Hepatocyte (in vitro differentiated cells): ENCODE data around the gene MROH2B. TPM values are rescaled to one million over a fixed set of nuclear protein-coding genes. Genes with fewer than 3 reads are reported as not detected.

Source experiments
- DNase-seq: peaks from one replicate; pipeline ENCODE4 v3.0.0-alpha.2; 2016; ENCODE audit warnings: low spot score
- H2AFZ ChIP-seq: fragments of 200-600 bp; sonication (generic); 2 replicates; pipeline ENCODE4 v1.6.0; 2016; ENCODE audit warnings: antibody characterized with exemption, mild to moderate bottlenecking
- H3K27ac ChIP-seq: fragments of 200-600 bp; sonication (generic); 2 replicates; pipeline ENCODE4 v1.5.1; 2016; ENCODE audit warnings: mild to moderate bottlenecking
- H3K27me3 ChIP-seq: fragments of 200-600 bp; sonication (generic); 2 replicates; pipeline ENCODE4 v1.6.1; 2016
- H3K36me3 ChIP-seq: fragments of 200-600 bp; sonication (generic); replicated peaks from 2 replicates; pipeline ENCODE4 v1.5.1; 2016; ENCODE audit warnings: low read depth; ENCODE audit not compliant: insufficient read depth
- H3K4me1 ChIP-seq: fragments of 200-600 bp; sonication (generic); 2 replicates; pipeline ENCODE4 v1.5.1; 2016; ENCODE audit warnings: mild to moderate bottlenecking, moderate library complexity; ENCODE audit not compliant: insufficient read depth
- H3K4me2 ChIP-seq: fragments of 200-600 bp; sonication (generic); 2 replicates; pipeline ENCODE4 v1.6.0; 2016
- H3K4me3 ChIP-seq: fragments of 200-600 bp; sonication (generic); 2 replicates; pipeline ENCODE4 v1.5.1; 2016; ENCODE audit warnings: mild to moderate bottlenecking
- H3K79me2 ChIP-seq: fragments of 200-600 bp; sonication (generic); 2 replicates; pipeline ENCODE4 v1.6.0; 2017; ENCODE audit warnings: mild to moderate bottlenecking
- H3K9me2 ChIP-seq: fragments of 200-600 bp; sonication (generic); replicated peaks from 2 replicates; pipeline ENCODE4 v1.6.0; 2017; ENCODE audit warnings: mild to moderate bottlenecking; ENCODE audit not compliant: insufficient read depth
- H3K9me3 ChIP-seq: fragments of 200-600 bp; sonication (generic); 2 replicates; pipeline ENCODE4 v1.5.1; 2016; ENCODE audit warnings: low read depth, mild to moderate bottlenecking
- H4K20me1 ChIP-seq: fragments of 200-600 bp; sonication (generic); 2 replicates; pipeline ENCODE4 v1.6.0; 2016; ENCODE audit warnings: mild to moderate bottlenecking; ENCODE audit not compliant: insufficient read depth, poor library complexity, severe bottlenecking
- EZH2 ChIP-seq: fragments of 200-600 bp; sonication (generic); IDR thresholded peaks from 2 replicates; pipeline ENCODE4 v1.6.1; 2016; ENCODE audit warnings: antibody characterized with exemption, mild to moderate bottlenecking, borderline replicate concordance
- EZH2phosphoT487 ChIP-seq: fragments of 200-600 bp; sonication (generic); IDR thresholded peaks from one replicate; pipeline ENCODE4 v1.6.1; 2018; ENCODE audit warnings: antibody characterized with exemption, mild to moderate bottlenecking, low read depth, moderate library complexity; ENCODE audit not compliant: unreplicated experiment, severe bottlenecking
- WGBS: methylation state at CpG from one replicate; pipeline ENCODE4 v1.1.6; 2016; ENCODE audit warnings: low lambda C conversion rate; ENCODE audit errors: missing lambda C conversion rate; 5-methylcytosine and 5-hydroxymethylcytosine counted together
- polyA plus RNA-seq: library from polyadenylated mRNA; unstranded; fragments of >200 nt; fragmentation: Nextera tagmentation; extraction: Ambion mirVana; gene quantifications from 2 replicates; pipeline ENCODE4 v1.2.1, GENCODE V29; 2016
- total RNA-seq: library from RNA; depleted of rRNA; stranded (reverse); fragments of >200 nt; gene quantifications from 2 replicates; pipeline ENCODE4 v1.2.3, GENCODE V29; 2014
- TF ChIP-seq, protein P1 (sequence below): fragments of 200-600 bp; sonication (generic); IDR thresholded peaks from 2 replicates; pipeline ENCODE4 v1.5.1; 2016; ENCODE audit warnings: antibody characterized with exemption, mild to moderate bottlenecking; ENCODE audit not compliant: poor library complexity

Gene MROH2B
- total and polyA plus RNA-seq, 2 experiments from 2014 or later = not detected

DNA sequence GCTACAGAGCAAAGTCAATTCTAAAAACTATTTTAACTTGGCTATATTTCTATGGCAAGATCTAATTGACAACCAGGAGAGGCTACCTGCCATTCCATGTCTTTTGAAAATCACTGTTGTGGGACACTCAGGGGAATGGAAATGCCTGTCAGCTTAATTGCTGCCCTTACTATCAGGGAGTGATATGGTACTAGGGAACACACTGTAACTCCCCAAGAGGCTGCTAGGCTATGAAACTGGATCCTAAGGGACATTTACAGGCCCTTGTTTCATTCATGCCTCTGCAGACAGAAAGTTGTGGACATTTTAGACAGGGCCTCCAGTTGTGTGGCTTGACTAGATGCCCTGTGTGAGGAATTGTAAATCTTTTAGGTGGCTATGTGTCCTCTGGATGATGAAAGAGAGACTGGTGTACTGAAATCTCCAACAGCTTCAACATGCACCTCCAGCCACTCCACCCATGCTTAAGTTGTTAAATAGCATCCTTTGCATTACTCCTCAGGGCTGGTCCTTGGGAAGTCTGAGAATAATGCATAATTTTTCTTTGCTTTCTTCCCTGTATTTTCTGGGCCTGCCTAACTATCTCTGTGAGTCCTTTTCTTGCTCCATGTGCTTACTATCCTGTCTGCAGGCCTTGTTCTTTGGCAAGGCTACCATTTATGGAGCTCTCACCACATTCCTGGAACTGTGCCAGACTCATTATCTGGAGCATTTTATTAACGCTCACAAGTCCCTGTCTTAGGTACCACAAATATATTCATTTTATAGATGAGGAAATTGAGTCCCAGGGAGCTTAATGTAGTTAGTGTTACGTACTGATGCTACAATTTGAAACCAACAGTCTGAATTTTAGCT lies 3.2 kb downstream of the MROH2B start:
- TF ChIP-seq EZH2phosphoT487 (no peak), EZH2 (no peak)
- TF ChIP-seq, protein P1, sequence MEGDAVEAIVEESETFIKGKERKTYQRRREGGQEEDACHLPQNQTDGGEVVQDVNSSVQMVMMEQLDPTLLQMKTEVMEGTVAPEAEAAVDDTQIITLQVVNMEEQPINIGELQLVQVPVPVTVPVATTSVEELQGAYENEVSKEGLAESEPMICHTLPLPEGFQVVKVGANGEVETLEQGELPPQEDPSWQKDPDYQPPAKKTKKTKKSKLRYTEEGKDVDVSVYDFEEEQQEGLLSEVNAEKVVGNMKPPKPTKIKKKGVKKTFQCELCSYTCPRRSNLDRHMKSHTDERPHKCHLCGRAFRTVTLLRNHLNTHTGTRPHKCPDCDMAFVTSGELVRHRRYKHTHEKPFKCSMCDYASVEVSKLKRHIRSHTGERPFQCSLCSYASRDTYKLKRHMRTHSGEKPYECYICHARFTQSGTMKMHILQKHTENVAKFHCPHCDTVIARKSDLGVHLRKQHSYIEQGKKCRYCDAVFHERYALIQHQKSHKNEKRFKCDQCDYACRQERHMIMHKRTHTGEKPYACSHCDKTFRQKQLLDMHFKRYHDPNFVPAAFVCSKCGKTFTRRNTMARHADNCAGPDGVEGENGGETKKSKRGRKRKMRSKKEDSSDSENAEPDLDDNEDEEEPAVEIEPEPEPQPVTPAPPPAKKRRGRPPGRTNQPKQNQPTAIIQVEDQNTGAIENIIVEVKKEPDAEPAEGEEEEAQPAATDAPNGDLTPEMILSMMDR = no peak
- H3K9me2 ChIP-seq = no peaks in the 10 kb centered on the region
- H3K27me3 ChIP-seq = no peaks in the 10 kb centered on the region
- no peak overlapping the region for H3K27ac ChIP-seq
- no peaks in the 10 kb centered on the region for H3K36me3 ChIP-seq
- H3K9me3 ChIP-seq = no peaks in the 10 kb centered on the region
- WGBS = 67% methylated on average over 2 of the region's 2 CpGs
- H3K79me2 ChIP-seq = no peaks in the 10 kb centered on the region
- no peak overlapping the region for H3K4me2 ChIP-seq
- H4K20me1 ChIP-seq = no peaks in the 10 kb centered on the region
- no peaks in the 10 kb centered on the region for H3K4me1 ChIP-seq
- no peak overlapping the region for H2AFZ ChIP-seq
- no peak overlapping the region for H3K4me3 ChIP-seq
- no peak for DNase-seq

DNA sequence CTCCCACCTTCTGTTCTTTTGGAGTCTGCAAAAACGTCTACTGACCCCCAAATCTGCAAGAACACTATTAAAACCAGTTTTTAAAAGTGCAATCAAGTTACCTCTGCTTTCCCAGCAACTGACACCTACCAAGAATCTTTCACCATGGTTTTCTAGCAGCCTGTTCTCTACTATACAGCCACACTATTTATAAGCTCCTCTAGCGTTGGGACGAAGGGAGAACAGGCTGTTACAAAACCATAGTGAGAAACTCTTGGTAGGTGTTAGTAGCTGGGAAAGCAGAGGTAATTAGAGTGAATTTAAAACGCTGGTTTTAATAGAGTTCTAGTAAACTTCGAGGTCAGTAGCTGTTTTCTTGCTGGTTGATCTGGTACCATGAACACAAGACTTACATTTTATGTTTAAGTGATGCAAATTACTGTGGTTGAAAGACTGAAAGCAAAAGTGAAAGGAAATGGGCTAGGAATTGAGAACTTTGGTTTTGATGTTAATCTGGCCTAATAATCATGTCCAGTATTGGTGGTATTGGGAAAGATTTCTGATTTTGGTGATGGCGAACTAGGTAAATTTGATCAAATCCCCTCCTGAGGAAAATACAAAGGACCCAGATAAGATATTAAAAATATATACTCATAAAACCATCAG lies 5.3 kb downstream of the MROH2B start:
- Histone ChIP-seq H3K27me3 (no peaks in the 10 kb centered on the region), H3K9me2 (no peaks in the 10 kb centered on the region), H3K79me2 (no peaks in the 10 kb centered on the region), H4K20me1 (no peaks in the 10 kb centered on the region), H3K4me2 (no peak overlapping the region), H3K36me3 (no peaks in the 10 kb centered on the region), H3K27ac (no peak overlapping the region), H3K4me3 (no peak overlapping the region), H3K4me1 (no peaks in the 10 kb centered on the region), H3K9me3 (no peaks in the 10 kb centered on the region), H2AFZ (no peak overlapping the region)
- WGBS = 59% methylated on average over 6 of the region's 6 CpGs
- TF ChIP-seq EZH2phosphoT487 (no peak), EZH2 (no peak)
- TF ChIP-seq, protein P1 = no peak
- DNase-seq = no peak

DNA sequence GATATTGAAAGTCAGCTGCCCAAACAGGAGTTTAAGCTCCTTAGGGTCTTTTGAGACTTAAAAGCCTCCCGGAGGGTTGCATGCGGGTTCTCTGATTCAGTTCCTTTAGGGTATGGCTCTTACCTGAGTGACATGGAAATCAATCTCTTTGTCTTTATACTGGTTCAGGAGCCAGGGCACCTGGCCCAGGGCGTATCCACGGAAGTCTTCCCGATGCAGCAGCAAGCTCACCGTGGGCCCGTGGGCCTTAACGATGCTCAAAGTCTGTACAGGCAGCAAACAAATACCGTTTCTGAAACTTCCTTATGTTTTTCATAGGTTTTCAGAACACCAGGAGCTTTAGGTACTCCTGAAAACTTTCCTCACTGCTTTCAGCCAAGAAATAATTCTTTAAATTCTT lies 13.2 kb downstream of the MROH2B start:
- Histone ChIP-seq H3K4me1 (no peaks in the 10 kb centered on the region), H3K36me3 (no peaks in the 10 kb centered on the region), H3K9me3 (no peaks in the 10 kb centered on the region), H3K79me2 (no peaks in the 10 kb centered on the region), H4K20me1 (no peaks in the 10 kb centered on the region), H2AFZ (no peak overlapping the region), H3K27ac (no peak overlapping the region), H3K4me2 (no peak overlapping the region), H3K9me2 (no peaks in the 10 kb centered on the region), H3K4me3 (no peak overlapping the region), H3K27me3 (no peaks in the 10 kb centered on the region)
- no peak for DNase-seq
- TF ChIP-seq EZH2 (no peak), EZH2phosphoT487 (no peak)
- TF ChIP-seq, protein P1 = no peak
- 96% methylated on average over 9 of the region's 9 CpGs for WGBS
